Cerebellar cortex (tissue), 1 donor: ENCODE results near the gene HLCS.

Experiments used
- DNase-seq: peaks from one replicate; pipeline ENCODE4 v3.0.0-alpha.2; 2015; ENCODE audit warnings: low spot score

HLCS gene

DNA sequence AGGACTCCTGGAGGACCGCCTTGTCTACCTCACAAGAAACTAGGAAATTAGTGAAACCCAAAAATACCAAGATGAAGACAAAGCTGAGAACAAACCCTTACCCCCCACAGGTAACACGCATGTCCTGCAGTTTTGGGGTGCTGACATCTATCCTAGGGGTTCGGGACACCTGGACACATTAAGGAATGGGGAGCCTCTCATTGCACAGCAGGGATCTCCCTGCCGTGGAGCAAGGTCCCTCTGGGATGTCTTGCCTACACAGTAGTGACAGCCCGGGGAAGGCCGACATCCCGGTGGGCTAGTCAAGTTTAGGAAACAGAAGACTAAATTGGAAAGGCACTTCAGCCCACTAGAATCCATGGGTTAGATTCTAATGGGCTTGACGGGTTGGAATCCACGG, 223.0 kb downstream of the HLCS start:
- DNase-seq: no peak

DNA sequence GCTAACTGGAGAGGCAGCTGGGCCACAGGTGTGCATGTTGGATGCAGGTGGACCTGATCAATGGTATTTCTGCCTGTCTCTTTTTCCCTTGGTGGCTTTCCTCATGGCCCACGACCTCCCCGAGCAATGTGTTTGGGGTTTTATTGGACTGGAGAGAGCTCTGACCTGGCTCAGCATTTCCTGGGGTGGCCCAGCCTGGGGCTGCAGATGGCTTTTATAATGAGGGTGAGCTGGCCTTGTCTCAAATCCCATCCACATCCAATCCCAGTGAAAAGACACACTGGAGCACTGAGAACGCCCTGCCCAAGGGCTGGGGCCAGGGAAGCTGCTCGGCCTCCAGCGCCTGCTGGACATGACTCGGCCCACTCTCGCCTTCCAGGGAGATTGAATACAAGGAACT, 223.5 kb downstream of the HLCS start:
- DNase-seq: no peak

DNA sequence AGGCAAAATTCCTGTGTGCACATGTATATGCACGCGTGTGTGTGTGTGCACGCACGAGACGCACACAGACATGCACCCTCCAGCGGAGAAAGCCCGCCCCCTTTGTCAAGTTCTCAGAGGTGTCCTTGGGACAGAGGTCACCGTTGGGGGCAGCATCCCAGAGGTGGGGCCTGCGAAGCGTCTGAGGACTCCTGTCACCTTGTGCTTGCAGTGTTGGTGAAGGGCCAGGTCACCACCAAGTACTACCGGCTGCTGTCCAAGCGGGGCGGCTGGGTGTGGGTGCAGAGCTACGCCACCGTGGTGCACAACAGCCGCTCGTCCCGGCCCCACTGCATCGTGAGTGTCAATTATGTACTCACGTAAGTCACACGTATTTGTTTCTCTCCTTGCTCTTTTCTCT, 225.0 kb downstream of the HLCS start:
- DNase-seq: no peak

DNA sequence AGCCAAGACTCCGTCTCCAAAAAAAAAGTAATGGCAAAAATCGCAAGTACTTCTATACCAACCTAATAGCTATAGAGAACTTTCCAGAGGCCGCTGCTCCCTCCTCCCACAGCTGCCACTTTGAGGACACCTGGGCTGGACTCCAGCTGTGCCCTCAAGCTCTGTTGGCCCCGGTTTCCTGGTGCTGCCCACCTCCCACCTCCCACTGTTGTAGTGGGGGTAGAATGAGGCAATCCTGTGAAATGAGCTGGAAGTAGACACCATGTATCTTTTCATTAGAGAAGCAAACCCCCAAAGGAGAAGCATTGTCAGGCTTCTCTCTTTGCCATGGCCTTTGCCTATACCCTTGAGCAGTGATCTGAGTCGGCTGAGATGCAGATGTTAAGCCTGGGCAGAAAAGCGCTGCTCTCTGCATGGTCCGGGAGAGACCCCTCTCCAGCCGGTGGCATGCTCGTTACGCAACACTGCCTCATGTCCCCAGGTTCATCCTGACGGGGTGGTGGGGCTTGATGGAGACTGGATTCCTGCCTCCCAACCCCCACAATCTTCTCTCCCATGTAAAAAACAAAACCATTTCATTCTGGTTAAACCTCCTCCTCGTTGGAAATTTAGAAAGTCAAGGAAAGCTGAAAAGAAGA, 227.9 kb downstream of the HLCS start:
- DNase-seq: no peak

DNA sequence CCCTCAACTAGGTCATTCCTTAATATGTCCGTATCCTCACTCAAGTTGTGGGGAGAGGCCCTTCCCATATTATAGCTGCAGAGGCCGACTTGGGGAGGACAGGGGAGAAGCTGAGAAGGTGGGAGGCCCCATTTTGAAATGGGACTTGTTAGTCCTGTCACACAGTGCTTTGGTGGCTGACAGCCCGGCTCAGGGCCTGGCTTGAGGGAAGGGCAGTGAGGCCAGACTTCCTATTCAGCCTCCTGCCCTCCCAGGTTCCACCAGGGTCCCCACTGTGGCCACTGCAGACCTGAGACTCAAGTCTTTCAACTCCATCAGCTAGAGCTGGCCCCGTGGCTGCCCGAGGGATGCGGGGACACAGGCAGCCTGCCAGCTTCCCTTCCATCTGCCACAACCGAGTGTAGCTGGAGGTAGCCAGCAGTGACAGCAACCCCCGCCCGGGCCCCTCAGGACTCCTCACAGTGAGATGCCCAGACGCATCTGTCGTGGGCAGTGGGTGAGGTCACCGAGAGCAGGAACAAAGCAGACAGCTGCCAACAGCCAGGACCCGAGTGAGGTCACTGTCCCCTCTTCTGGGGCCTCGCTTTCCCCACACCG, 230.6 kb downstream of the HLCS start:
- no peak for DNase-seq

DNA sequence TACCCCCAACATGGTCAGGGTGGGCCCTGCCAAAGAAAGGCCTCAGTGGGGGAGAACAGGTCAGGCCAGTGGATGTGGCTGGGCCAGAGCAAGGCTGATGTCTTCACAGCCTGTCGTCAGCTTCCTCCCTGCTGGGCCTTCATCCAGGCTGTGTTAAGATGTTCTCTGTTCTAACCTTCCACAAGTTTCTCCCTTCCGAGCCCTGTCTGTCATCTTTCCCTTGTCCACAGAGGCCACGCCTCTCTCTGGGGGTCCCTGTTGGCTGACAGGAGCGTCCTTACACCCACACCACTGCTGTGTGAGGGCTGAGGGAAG, 231.3 kb downstream of the HLCS start:
- no peak for DNase-seq

DNA sequence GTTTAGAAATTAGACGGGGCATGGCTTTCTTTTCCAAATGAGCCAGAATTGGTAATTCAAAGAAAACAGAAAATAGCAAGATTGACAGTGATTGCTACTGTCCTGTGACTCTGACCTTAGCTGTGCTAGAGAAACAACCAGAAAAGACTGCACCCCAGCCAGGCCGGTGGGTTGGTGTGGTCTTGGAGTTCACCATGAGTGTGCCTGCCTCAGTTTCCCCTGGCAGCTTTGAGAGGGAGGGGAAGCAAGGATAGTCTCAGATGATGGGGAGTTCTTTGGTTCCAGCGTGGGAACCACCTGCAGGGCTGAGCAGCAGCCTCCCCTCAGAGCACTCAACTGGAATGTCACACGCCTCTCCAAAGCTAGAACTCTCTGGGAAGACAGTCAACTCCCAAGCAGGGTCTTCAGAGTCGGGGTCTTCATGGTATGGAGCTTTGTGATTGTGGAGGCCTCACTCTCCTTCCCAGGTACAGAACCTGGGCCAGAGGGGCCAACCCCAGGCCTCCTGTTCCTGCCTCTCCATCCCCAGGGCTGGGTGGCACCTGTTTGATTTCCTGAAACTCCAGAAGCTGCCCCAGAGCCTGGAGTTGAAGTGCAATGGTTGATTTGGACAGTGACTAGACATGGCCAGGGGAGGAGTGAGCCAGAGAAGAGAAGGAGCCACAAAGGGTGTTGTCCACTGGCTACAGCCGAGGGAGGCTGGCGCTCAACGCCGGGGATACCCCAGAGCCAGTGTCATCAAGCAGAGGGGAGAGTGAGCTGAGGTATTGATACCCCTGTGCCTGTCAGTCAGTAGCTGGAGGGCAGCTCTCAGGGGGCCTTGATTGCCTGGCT, 231.9 kb downstream of the HLCS start:
- DNase-seq: no peak

DNA sequence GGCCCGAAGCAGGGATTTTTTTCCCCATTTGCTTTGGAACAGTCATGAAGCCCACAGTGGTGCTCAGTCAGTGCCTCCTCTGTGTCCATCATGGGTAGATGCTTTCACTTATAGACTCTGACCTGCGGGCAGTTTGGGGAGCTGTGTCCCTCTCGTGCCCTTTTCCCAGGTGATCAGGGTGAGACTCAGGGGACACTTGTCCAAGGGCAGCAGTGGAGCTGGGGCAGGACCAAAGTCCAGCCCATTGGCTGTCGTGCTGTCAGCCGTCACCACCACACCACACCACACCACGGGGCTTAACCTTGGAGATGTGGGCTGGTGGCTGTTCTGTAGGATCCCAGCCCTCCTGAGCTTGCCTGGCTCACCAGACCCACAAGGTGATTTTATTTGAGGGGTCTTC, 232.6 kb downstream of the HLCS start:
- no peak for DNase-seq

DNA sequence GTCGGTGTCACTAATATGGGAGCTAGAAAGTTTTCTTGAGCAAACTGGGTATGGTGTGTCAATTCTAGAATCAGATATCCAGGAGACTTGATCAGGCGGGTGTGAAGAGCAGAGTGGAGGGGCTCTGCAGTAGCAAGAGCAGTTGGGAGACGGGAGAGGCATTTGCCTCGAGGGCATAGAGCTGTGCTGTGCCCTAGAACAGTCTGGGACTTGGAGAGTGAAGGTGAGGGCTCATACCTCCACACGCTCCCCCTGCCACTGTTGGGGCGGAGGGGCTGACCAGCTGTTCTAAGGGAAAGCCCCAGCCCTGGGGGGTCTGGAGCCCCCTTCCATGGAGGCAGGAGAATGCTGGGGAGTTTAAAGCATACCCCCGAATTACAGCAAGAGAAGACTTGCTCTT, 233.7 kb downstream of the HLCS start:
- no peak for DNase-seq

DNA sequence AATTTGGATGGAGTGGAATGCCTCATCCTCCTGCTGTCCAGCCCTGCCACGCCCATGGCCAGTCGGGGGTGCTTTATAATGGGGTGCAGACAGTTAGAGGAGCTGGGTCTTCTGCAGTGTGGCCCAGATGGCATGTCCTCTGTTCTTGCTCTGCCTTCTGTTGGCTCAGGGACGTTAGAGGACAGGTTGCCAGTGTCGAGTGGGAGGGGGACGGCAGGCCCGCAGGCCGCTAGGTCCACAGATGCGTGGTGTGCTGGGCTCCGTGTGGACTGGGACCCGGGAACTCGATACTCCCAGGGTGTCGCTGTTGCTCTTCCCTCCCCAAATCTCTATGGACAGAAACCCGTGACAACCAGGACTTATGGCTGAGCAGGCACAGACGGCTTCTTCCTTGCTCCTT, 234.3 kb downstream of the HLCS start:
- no peak for DNase-seq

DNA sequence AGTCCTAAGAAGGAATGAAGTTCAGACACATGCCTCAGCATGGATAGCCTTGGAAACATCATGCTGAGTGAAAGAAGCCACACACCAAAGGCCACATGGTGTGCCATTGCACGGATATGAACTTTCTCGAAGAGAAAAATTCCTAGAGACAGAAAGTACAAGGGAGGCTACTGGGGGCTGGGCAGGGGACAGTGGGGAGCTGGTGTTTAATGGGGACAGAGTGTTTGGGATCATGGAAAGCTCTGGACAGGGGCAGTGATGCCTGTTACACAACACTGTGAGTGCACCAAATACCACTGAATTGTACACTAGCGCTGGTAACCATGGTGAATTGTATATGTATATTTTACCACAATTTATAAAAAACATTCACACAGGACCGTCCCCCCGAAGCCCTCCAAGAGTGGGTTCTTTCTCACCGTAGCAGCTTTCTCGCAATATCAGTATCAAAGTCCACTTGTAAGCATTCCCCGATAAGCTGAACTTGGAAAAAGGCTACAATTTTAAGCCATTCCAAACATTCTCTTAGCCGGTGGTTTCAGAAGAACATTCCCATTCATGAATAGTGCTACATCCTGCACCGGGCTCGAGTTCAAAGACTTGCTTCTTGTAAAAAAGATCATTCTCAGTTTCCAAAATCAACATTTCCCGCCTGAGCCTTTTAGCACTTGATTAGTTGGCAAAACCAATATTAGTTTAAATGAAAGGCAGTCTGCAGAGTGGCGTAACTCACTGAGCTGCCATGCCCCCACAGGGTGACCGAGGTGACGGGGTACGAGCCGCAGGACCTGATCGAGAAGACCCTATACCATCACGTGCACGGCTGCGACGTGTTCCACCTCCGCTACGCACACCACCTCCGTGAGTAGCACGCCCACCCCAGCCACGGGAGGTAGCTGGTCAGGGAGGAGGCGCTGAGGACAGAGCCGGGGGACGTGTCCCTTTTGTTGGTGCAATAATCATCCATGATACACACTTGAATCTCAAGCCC, 235.9 kb downstream of the HLCS start:
- DNase-seq: no peak

DNA sequence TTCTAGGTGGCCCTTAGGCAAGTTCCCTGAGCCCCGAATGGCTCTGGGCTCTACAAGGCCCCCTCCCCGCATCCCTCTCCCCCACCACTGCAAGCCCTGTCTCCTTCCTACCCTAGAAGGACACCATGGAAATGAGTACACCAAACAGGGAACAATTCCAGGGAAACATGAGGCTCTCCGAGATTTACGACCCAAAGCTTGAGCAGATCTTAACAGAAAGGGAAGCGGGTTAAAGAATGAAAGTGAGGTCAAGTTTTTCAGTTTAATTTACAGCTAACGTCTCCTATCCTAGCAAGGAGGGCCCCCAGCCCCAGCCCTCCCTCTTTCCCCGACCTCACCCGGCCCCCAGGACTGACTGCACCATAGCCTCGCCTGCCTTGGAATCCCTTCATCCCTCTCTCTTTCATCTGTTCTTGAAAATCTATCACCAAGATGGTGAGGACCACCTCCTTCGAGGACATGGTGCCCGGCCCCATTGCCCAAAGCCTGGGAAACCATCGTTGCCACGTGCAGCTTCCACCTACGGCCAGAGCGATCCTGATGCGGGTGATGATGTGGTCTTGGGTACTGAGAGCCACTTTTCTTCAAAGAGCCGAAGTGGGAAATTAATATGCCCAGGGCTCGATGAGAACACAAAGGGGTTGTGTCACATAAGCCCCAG, 237.0 kb downstream of the HLCS start:
- no peak for DNase-seq

DNA sequence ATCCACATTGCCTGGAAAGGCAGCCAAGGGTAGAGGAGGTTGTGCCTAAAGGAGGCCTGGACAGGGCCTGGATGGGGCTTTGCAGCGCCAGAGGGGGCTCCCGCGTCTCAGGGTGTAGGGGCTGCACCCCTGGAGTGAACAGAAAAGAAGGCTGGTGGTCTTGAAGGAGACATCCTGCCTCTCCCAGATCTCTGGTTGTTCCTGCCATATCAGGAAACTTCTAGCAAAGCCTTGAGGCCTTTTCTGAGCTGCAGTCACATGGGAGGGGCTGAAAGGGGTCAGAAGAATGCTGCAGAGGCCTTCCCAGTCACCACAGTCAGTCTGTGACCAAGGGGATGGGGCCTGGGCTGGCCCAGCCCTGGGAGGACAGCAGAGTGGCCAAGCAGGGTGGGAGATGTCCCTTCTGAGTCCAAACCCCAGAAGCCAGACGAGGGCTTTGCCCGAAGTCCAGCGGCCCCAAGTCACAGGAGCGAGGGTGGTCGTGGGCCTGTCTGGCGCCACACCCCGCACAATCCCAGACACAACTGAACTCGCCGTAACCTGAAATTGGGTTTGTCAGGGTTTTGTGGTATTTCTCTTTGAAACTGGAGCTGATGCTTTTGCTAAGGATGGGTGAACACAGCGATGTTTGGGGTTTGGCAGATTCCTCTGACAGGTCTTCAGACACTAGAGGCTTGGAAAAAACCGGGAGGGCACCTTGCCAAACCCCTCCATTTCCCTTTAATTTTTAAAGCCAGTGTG, 237.9 kb downstream of the HLCS start:
- no peak for DNase-seq

DNA sequence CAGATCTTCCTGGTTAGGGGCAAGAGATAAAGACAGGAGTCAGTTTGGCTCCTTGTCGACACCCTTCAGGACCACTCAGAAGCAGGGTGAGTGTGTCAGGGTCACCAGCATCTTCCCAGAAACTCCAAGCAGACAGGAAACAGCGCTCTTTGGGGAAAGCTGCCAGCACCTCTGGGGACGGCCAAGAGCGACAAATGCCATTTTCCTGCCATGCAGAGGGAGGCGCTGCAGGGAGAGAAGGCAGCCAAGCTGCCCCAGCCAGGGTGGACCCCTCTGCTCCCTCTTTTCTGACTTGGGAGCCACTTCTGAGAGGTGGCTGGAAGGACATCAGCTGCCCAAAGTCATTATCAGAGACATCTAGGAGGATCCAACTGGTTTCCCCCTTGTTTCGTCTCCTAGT, 238.6 kb downstream of the HLCS start:
- DNase-seq: no peak

DNA sequence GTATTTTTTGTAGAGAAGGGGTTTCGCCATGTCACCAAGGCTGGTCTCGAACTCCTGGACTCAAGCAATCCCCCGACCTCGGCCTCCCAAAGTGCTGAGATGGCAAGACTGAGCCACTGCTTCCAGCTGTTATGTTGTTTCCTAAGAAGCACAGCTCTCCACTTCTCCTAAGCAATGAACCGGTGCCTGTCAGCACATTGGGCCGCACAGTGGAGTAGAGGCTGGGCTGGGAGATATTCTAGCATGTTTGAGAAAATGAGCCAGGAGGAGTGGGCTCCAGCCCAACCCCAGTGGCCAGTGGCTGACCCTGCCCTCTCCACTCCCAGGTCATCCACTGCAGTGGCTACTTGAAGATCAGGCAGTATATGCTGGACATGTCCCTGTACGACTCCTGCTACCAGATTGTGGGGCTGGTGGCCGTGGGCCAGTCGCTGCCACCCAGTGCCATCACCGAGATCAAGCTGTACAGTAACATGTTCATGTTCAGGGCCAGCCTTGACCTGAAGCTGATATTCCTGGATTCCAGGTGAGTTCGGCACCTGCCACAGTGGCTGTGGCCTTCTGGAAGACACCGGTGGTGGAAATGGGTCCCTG, 240.6 kb downstream of the HLCS start:
- no peak for DNase-seq

DNA sequence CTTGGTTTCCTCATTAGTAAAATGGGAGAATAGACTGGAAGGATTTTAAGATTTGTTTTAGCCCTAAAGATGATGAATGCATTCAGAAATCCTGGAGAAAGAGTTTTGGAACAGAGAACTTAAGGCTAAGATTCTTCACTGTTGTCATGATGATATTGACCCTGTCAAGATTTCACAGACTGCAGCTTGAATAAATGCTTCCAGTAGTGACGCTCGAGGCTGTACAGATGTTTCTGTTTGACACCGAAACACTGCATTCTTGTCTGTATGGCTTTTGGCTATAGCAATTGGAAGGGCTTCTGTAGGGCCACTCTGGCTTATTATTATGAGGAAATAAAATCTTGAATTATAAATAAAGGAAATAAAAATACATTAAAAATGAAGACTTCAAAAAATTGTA, 241.8 kb downstream of the HLCS start:
- no peak for DNase-seq

DNA sequence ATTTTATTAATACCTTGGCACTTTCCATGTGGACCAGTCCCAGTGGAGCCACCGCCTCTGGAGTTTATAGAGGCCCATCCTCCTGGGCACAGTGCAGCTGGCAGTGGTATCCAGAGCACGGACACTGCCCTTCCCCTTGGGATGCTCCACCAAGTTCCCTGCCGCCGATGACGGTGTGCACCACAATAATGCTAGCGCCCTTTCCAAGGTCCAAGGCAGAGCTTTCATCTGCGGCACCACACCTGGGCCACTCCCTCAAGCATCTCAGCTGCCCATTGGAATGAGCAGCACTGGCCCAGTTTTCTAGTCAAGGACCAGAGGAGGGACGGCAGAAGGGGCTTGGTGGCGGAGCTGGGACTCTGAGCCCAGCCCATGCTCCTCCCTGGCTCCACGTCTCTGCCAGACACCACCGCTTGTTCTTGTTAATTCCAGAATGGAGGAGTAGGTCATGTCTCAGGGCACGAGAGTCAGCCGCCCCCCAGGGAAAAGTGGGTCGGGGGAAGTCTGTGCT, 243.0 kb downstream of the HLCS start:
- DNase-seq: no peak

DNA sequence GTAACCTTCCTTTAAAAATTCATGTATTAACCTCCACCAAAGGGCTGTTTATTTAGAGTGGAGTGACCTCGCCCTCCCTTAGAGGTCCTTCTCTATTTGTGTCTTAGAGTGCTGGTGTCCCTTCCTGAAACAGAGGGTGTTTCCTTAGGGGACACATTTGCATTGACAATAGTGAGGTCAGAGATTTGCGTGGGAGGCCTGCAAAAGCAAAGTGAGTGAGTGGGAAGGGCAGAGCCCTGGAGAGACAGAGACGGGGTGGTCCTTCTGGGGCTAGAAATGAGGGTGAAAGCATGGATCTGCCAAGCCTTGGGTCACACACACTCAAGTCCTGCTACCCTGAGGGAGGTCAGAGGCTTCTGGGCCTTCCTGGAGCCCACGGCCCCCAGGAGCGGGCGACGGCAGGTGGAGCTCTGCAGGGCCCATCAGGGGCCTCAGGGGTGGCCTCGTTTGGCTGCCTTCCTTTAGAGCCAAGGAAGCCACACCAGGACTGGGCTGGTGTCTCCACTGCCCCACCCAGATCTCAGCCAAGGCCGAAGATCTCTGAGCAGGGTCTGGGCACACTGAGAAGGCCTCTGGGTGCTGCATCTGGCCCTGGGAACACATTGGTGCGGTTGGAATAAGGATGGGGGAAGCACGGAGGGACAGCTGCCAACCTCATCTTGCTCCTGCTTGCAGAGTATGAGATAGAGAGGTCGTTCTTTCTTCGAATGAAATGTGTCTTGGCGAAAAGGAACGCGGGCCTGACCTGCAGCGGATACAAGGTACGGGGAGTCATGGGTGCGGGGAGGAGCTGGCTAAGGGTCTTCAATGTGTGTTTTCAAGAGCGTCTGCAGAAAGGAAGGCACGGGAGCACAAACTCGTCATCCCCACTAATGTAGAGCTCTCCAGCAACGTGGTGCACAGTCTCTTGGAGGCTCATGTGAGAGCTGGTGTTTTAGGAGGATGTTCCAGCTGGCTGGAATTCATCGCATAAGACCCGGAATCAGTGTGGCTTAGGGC, 243.8 kb downstream of the HLCS start:
- no peak for DNase-seq

DNA sequence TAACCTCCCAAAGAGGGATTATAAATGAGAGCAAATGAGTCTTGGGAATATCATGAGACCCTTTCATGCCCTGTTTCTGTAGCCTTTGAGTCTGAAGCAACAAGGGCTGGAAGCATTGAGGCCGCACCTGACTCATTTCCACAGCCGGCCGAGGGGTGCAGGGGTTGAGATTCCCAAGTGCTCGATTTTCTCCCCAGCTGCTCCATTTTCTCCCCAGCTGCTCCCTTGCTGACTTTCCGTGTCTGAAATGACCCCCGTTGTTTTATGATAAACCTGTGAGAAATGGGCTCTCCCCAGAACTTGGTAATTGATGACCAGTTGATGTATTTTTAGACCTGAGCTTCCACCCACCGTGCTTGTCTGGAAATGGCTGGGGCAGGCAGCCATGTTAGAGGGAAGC, 244.7 kb downstream of the HLCS start:
- no peak for DNase-seq
